T-helper 1 cell (primary cell): Measurements from ENCODE around the gene POLD2.
A peak's percentile ranks its signal among the peaks of the same experiment; 100 is the strongest.
"Not testable (repeated sequence)": the region's sequence is repeated elsewhere in the genome, so short reads cannot be mapped to it uniquely, and the experiment has no call there.

Experiments used
- DNase-seq, 5 donors: peaks; one replicate each; pipeline ENCODE4 v3.0.0-alpha.2; 2012 to 2020
- total RNA-seq, 4 donors: gene quantifications; one replicate each; lab custom pipeline; 2026; lab: John Stamatoyannopoulos, UW

POLD2 gene
- 26.9 to 34.4 (median 30.6) reads per million in 4 donors for total RNA-seq

DNA sequence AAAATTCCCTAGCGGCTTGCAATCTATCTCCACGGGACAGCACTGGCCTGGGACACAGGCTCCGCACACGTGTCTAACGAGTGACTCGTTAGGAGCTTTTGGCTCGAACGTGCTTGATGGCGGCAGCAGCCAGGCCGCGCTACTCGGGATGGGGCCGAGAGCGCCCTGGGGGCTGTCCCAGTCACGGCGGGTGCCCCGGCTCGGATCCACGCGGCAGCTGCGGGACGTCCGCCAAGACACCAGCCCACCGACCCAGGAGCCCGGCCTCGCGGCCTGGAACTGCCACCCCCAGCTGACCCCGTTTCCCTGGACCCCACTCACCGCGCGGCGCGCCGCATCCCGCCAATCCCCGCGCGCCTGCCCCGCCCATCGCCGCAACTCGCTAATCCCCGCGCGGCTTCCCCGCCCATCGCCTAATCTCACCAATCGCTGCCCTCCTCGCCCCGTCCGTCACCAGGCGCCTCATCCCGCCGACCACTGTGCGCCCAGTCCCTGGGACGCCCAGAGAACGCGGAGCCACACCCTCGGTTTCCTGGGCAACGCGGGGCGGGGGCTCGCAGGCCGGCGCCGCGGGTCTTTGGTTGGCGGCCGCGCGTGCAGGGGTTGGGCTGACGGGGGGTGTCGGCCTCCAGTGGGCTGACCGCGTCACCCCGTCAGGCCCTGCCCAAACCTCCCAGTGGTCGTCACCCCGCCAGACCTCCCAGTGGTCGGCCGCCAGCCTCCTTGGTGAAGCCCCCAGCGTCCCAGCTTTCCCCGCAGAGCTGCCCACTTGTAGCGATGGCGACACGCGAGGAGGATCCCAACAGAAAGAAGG, at the start of gene POLD2:
POLD2 (minus strand) TSS at position 359 of the 814 bp plus-strand sequence. CDS start 1,495 bp downstream, outside the sequence.
- peak; percentile 94 to 96 (median 95) for DNase-seq

DNA sequence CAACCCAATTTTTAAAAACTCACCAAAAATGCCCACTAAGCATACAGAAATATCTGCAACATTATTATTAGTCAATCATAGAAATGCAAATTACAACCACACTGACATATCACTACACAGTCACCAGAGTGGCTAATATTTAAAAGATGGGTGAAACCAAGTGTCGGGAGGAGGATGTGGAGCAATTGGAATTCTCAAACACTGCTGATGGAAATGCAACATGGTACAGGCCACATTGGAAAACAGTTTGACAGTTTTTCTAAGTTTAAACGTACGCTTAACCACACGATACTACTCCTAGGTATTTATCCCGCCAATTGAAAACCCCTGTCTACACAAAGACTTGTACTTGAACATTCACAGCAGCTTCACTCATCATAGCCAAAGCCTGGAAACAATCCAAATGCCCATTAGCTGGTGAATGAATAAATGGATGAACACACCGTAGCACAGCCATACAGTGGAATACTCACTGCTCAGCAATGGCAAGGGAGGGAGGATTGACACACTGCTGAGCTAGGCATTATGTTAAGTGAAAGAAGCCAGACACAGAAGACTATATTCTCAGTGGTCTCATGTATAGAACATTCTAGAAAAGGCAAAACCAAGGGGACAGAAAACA, 49.6 kb upstream of the POLD2 start:
- DNase-seq, result no peak

DNA sequence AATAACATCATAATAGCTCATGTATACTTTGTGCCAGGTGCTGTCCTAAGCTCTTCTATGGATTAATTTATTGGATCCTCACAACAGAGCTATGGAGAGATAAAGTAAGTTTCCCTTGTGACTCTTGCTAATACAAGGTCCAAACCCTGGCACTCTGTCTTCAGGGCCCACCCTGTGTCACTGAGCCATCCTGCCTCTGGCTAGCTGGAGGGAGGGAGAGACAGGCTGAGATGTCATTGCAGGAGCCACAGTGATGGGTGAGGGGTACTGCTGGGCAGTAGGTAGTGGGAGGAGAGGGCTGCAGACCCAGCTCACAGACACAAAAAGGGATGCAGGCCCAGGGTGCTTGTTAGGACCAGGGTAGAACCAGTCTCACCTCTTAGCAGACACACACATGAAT, 49.0 kb upstream of the POLD2 start:
- DNase-seq, result no peak

DNA sequence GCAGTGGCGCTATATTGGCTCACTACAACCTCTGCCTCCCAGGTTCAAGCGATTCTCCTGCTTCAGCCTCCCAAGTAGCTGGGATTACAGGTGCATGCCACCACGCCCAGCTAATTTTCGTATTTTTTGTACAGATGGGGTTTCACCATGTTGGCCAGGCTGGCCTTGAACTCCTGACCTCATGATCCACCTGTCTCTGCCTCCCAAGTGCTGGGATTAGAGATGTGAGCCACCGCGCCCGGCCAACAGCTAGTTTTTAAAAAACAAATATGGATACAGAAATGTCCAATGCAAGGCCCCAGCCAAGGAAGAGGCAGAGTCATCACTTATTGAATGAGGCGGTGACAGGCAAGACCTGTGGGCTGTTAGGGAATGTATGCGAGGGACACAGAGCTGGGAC, 48.6 kb upstream of the POLD2 start:
- not testable (repeated sequence) for DNase-seq

DNA sequence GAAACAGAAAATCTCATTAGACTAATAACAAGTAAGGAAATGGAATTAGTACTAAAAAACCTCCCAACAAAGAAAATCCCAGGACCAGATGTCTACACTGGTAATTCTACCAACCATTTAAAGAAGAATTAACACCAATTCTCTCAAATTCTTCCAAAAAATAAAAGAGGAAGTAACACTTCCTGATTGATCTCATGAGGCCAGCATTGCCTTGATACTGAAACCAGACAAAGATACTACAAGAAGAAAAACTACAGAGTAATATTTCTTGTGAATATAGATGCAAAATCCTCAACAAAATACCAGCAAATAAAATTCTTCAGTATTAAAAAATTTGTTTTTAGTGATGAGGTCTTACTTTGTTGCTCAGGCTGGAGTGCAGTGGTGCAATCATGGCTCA, 44.6 kb upstream of the POLD2 start:
- DNase-seq, result no peak

- DNase-seq, result no peak
Measured at GRCh38 chr7:44163591-44163990, 40.2 kb upstream of the POLD2 start.

DNA sequence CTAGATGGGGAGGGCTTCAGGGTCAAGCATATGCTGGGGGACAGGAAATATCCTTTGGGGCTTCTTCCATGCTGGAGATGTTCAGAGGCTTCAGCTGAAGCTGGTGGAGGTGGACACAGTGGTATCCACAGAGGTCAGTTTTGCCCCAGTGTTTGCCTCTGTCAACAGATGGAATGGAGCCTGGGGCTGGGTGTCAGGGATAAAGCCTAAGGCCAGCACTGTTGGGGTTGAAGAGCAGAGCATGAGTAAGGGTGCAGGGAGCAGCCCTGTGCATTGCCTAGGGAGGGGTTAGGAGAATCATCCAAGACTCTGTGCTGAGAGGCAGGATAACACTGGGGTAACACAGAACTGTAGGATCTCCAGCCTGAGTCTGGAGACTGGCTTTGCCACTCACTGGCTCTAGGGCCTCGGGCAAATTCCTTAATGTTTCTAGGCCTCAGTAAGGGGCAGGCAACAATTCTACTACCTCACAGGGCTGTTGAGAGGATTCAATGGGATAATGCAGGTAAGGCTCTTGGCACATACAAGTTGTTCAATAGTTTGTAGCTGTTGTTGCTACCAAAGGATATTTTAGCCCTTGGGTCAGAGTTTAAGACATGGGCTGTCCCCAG, 39.5 kb upstream of the POLD2 start:
- DNase-seq, result no peak

DNA sequence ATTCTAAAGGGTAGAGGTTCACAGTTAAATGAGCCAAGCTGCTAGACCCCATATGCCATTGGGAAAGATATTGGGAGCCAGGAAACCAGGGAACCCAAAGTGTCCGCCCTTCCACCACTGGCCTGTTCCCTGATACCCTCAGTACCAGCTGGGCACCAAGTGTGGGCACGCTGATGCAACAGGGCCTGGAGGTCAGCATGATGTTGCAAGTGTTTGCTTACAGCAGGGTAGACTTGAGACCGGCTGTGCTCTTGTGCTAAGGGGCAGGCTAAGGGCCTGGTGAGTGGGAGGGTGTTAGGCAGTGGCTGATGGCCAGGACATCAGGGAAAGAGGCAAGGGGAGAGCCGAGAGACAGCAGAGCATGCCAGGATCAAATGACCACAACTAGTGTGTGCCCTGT, 38.8 kb upstream of the POLD2 start:
- no peak for DNase-seq

DNA sequence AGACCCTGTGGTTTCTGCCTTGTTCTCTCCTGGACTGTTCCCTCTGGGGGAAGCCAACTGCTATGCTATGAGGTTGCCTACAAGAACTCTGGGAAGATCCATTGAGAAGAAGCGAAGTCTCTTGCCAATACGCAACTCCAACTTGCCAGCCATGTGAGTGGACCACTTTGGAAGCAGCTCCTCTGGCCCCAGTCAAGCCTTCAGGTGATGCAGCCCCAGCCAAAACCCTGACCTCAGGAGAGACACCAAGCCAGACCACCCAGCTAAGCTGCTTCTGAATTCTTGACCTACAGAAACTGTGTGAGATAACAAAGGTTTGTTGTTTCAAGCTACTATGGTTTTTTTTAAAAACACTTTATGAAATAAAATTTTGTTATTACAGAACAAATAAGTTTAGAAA, 38.0 kb upstream of the POLD2 start:
- DNase-seq, result no peak

DNA sequence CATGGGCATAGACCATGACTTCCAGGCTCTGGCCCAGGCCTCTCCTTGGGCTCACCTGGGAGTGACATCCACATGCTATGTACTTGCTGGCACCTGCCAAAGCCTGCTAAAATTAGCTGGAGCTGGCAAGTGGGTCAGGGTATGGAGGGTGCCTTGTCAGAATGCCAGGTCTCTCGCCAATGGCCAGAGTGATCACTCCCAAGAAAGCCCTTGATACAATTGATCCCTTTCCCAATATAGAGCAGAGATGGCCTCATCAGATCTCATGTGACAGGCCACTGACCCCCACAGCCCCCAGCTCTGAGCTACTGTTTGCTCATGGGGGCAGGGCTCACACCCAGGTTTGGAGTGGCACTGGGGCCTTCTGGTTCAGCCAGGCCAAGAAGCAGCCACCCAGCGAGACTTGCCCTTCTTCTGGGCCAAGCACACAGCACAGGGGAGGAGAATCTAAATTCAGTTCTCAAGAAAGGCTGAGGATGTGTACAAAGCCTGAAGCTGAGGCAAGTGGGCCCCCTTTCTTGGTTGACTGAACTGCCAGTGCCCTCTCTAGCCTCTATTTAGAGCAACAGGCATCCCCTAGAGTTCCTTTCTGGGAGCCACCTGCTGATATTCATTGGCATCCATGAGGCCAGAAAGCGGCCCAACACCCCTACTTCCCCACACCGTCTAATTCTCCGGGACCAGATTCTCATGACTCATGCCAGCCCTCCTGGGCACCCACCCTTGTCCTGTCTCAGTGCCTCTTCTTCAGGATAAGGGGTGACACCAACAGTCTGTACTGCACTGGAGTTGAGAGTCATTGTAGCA, 36.7 kb upstream of the POLD2 start:
- DNase-seq, result no peak

DNA sequence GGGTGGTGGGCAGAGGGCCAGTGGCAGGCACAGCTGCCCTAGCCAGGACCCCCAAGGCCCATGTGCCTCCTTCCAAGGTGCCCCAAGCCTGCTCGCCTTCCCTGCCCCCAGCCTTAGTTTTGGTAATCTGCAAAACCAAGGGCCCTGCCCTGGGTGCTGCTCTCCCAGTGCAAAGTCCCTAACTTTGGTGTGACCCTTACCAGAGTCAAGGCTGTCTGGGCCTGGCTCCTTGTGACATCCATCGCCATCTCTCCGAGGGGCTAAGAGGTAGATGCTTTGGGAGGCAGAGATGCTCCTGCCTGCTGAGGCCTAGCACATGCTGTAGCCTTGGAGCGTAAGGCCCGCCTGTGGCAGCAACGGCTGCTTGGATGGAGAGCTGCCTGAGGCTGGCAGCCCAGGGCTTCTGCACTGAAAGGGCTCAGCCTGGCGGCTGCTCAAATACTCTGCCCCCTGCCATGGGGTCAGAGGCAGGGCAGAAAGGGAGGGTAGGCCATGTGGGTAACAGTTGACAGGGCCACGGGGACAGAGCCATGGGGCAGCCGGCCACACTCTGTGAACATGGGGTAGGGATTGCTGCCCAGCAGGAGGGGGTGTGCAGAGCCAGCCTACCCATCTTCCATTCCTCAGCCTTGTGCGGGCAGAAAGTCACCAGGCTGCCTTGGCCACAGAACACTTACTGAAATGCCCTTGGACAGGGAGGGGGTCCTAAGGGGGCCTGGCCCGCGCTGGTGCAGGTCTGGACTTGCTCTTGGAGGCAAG, 35.7 kb upstream of the POLD2 start:
- no peak for DNase-seq

GRCh38 chr7:44158096-44158872, 34.9 kb upstream of the POLD2 start:
- DNase-seq, result no peak

DNA sequence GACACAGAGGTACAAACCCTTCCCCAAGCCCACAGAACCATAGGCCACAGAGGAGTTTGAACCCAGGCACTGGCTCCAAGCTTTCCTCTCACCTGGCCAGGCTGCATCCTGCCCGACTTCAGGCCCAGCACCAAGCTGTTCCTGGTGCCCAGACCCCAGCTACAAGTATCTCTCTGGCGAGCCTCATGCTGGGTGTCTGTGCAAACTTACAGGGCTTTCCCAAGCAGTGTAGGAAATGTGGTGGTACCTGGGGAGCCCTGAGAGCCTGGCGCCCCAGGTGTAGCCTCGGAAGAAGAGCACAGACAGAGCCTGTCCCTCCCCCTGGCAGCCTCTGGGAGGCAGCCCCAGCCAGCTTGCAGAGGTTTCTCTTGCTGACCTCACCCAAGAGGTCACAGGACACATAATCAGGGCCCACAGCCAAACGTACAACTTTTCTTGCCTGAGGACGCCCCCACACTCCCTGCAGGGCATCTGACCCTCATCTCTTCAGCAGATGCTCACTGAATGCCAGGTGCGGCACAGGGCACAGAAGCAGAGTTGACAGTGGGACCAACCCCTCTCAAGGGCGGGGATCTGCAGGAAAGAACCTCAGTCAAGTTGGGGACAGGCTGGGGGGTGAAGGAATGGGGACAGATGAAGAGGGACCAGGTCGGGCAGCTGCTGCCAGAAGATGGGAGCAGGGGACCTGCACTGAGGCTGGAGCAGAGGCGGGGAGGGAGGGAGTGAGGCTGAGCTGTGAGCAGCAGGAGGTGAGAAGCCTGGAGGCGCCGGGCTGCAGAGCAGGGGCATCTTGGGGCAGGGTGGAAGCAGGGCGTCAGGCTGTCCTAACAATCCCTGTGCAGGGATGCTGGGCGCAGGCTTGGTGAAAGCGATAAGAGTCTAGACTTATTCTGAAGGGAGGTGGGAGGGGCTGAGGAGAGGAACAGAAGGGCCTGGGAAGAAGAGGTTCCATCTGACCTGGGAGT, 34.0 kb upstream of the POLD2 start:
- DNase-seq, result no peak

DNA sequence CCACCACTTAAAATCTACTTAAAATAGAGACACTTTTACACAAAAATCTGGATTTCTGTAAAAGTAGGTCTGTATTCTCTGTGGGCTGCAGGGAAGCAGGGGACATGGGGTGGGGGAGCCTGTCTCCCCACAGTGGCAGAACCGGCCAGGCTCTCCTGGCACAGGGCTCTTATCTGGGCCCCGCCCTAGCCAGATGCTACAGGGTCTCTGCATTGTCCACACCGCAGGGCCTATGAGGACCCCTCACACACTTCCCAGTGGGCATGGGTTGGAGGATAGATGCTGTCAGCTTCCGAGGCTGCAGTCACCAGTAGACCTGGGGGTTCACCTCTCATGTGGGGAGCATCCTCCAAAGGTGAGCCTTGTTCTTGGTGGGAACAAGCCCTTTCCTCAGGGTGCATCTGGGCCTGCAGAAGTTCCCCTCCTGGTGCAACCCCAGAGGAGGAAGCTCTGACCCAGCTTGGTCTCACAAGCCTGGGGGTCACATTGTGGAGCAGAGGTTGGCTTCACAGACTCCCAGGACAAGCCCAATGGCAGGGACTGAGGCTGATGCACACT, 33.2 kb upstream of the POLD2 start:
- no peak for DNase-seq

DNA sequence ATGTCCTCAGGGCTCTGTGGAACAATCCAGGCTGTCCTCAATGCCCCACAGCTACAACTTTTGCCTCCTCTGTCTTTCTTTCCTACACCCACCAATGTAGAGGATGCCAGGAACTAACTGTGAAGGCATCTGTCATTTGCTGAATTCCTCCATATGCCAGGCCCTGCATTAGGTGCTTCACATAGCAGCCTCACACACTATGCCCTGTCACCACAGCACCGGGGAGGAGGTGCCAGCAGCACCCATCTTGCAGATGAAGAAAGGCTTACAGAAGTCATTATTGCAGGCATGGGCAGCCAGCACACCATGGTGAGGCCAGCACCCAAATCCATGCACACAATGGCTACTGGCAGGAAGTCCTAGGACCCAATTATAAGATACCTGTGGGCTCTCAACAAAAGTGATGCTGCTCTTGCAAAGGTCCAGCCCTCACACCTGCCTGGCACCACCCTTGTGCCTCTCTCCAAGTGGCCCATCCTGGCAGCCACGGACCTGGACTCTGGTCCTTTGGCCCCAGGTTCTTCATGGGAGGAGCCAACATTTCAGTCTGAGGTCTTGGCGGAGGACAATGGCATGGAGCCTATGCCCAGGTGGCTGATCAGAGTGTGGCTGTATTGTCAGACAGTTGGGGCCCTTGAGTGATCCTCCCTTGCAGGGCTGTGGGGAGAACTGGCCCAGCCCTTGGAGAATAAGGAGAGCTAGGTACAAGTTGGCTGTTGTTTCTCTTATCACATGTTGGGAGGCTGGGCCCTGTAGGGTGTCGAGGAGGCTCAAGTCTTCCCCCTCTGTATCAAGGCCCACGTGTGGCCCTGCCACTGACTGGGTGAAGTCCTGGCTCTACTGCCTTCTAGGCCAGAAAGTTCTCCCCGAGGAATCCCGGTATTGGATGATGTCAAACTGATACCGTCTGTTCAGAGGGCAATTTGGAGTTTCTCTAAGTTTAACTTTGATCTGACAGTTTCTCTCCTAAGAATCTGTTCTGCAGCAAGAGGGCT, 32.1 kb upstream of the POLD2 start:
- no peak for DNase-seq

- DNase-seq, result no peak
Measured at GRCh38 chr7:44154703-44155102, 31.4 kb upstream of the POLD2 start.

GRCh38 chr7:44153948-44154335, 30.6 kb upstream of the POLD2 start:
- no peak for DNase-seq
